Upper lobe of left lung (tissue), 6 donors: ENCODE results near the gene DNTT. TPM values are rescaled to one million over a fixed set of nuclear protein-coding genes. Genes with fewer than 3 reads are reported as not detected.

ENCODE experiments used
- ATAC-seq, 2 donors: fragments of 200-7000 bp; cut with Tn5 transposase; one replicate each; pipeline ENCODE4 v1.9.1; 2022; ENCODE audit warnings: mild to moderate bottlenecking in 2 of 2, moderate library complexity in 2 of 2; ENCODE audit not compliant: low FRiP score in 2 of 2
- DNase-seq, 2 donors: peaks; one replicate each; pipeline ENCODE4 v3.0.0-alpha.2; 2019 to 2020
- H3K27ac ChIP-seq, 4 donors: fragments of 200-600 bp; sonication (generic); one replicate each; pipeline ENCODE4 v1.5.1; 2016 to 2019
- H3K27me3 ChIP-seq, 4 donors: fragments of 200-600 bp; sonication (generic); one replicate each; pipeline ENCODE4 v1.5.1; 2017 to 2019
- H3K36me3 ChIP-seq, 4 donors: fragments of 200-600 bp; sonication (generic); one replicate each; pipeline ENCODE4 v1.5.1; 2016 to 2019
- H3K4me1 ChIP-seq, 4 donors: fragments of 200-600 bp; sonication (generic); one replicate each; pipeline ENCODE4 v1.5.1; 2018 to 2019
- H3K4me3 ChIP-seq, 4 donors: fragments of 200-600 bp; sonication (generic); one replicate each; pipeline ENCODE4 v1.5.1; 2017 to 2019; ENCODE audit warnings: mild to moderate bottlenecking in 2 of 4, moderate library complexity in 1 of 4
- H3K9me3 ChIP-seq, 4 donors: fragments of 200-600 bp; sonication (generic); one replicate each; pipeline ENCODE4 v1.5.1; 2018 to 2019
- CTCF ChIP-seq, 6 experiments: fragments of 450-650 bp in 4 of 6; fragments of 200-600 bp in 2 of 6; sonication (generic) in 2 of 6; IDR thresholded peaks; one replicate each; pipeline ENCODE4 v1.5.1; 2016 to 2019; ENCODE audit warnings: antibody characterized with exemption in 6 of 6
- EP300 ChIP-seq, 4 donors: sonication (generic); formaldehyde crosslinking; IDR thresholded peaks; one replicate each; pipeline ENCODE4 v1.5.1; 2017; ENCODE audit warnings: antibody characterized with exemption in 4 of 4, control low read depth in 2 of 4
- POLR2A ChIP-seq, 4 donors: fragments of 450-650 bp; IDR thresholded peaks; one replicate each; pipeline ENCODE4 v1.5.1; 2016 to 2017; ENCODE audit warnings: antibody characterized with exemption in 4 of 4, mild to moderate bottlenecking in 2 of 4
- POLR2AphosphoS5 ChIP-seq, 2 donors: sonication (generic); formaldehyde crosslinking; IDR thresholded peaks; one replicate each; pipeline ENCODE4 v1.5.1; 2017; ENCODE audit warnings: antibody characterized with exemption in 2 of 2
- WGBS, 2 donors: methylation state at CpG; one replicate each; pipeline ENCODE4 v1.1.5; 2017 to 2018; 5-methylcytosine and 5-hydroxymethylcytosine counted together
- total RNA-seq, 6 donors: library from RNA; depleted of rRNA in 4 of 6; stranded (reverse); fragments of >200 nt in 4 of 6; gene quantifications; one replicate each; pipeline versions ENCODE4 v1.1.0 to v1.2.1, GENCODE V29; 2016 to 2021
- donor health status: DM: no; HTN: no; CAD: no; lungs with moderate emphysema.
- donor health status: DM: no; HTN: yes; CAD: no; lungs with severe emphysema.

DNTT gene
- total RNA-seq, 6 donors from 2014 or later = not detected

GRCh38 chr10:96325719-96326373, 21.6 kb downstream of the DNTT start:
- H3K36me3 ChIP-seq = no peaks in the 10 kb centered on the region
- DNase-seq (no peak), ATAC-seq (no peak)
- 82 to 86% methylated on average over 4 of the region's 4 CpGs for WGBS, 2 donors
- no peaks in the 10 kb centered on the region for H3K27me3 ChIP-seq
- no peak overlapping the region for H3K27ac ChIP-seq
- TF ChIP-seq POLR2AphosphoS5 (IDR thresholded peaks at IDR 0.05) (no peak), EP300 (IDR thresholded peaks at IDR 0.05) (no peak), POLR2A (IDR thresholded peaks at IDR 0.05) (no peak), CTCF (IDR thresholded peaks at IDR 0.05) (no peak)
- no peak overlapping the region for H3K4me3 ChIP-seq
- no peaks in the 10 kb centered on the region for H3K4me1 ChIP-seq
- no peaks in the 10 kb centered on the region for H3K9me3 ChIP-seq

- Histone ChIP-seq H3K9me3 (no peaks in the 10 kb centered on the region), H3K27ac (no peak overlapping the region), H3K27me3 (no peaks in the 10 kb centered on the region), H3K4me3 (no peak overlapping the region), H3K36me3 (no peaks in the 10 kb centered on the region), H3K4me1 (no peaks in the 10 kb centered on the region)
- ATAC-seq (no peak), DNase-seq (no peak)
- 82 to 86% methylated on average over 4 to 7 of the region's 7 CpGs for WGBS, 2 donors
- TF ChIP-seq EP300 (IDR thresholded peaks at IDR 0.05) (no peak), POLR2AphosphoS5 (IDR thresholded peaks at IDR 0.05) (no peak), CTCF (IDR thresholded peaks at IDR 0.05) (no peak), POLR2A (IDR thresholded peaks at IDR 0.05) (no peak)
These were observed 23.2 kb downstream of the DNTT start for GRCh38 chr10:96327462-96327861.

- WGBS, 2 donors = 54 to 67% methylated on average over 1 of the region's 1 CpG
- TF ChIP-seq CTCF (IDR thresholded peaks at IDR 0.05) = no peak
- TF ChIP-seq EP300 (IDR thresholded peaks at IDR 0.05) = no peak
- no peak for TF ChIP-seq POLR2A (IDR thresholded peaks at IDR 0.05)
- no peak for TF ChIP-seq POLR2AphosphoS5 (IDR thresholded peaks at IDR 0.05)
- Histone ChIP-seq H3K4me1 (no peaks in the 10 kb centered on the region), H3K27ac (no peak overlapping the region), H3K9me3 (no peaks in the 10 kb centered on the region), H3K4me3 (no peak overlapping the region), H3K27me3 (no peaks in the 10 kb centered on the region), H3K36me3 (no peaks in the 10 kb centered on the region)
- ATAC-seq (no peak), DNase-seq (no peak)
These were observed 28.9 kb downstream of the DNTT start for GRCh38 chr10:96333101-96333500.

- TF ChIP-seq CTCF (IDR thresholded peaks at IDR 0.05) = peak in 5 of 6 experiments; percentile 40 to 59 (median 52)
- TF ChIP-seq POLR2AphosphoS5 (IDR thresholded peaks at IDR 0.05) = no peak
- no peaks in the 10 kb centered on the region for H3K27me3 ChIP-seq
- no peak overlapping the region for H3K4me3 ChIP-seq
- 40 to 41% methylated on average over 5 of the region's 5 CpGs for WGBS, 2 donors
- no peak overlapping the region for H3K27ac ChIP-seq
- H3K36me3 ChIP-seq = no peaks in the 10 kb centered on the region
- DNase-seq (no peak), ATAC-seq (no peak)
- no peaks in the 10 kb centered on the region for H3K9me3 ChIP-seq
- no peaks in the 10 kb centered on the region for H3K4me1 ChIP-seq
These were observed 30.6 kb downstream of the DNTT start for GRCh38 chr10:96334616-96335526.
